ENCODE data around the gene CXADR. TPM values are rescaled to one million over a fixed set of nuclear protein-coding genes. Genes with fewer than 3 reads are reported as not detected.

The CXADR gene
- total and polyA plus RNA-seq, 2 donors = 3.2 to 5.6 TPM

DNA sequence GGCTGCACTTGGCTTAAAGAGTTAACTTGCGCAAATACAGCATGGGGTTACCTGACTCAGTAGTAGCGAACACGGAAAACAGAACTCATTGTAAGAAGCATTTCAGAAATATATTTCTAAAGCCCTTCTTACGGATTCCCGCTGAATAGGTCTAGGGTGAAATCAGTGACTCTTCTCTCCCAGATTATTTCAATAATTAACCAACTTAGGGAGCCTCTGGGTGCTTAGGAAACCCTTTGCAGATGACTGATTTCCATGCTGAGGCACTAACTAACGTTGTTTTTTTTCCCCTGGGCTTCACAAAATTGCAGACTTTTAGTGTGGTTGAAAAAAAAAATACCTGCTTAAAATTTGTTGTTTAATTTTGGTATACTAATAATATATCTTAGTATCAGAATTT lies 59.6 kb downstream of the CXADR start:
- Histone ChIP-seq H3K27ac (ENCODE audit: low read depth in 1 of 2, low read length in 1 of 2) (no peak overlapping the region), H3K9me3 (ENCODE audit: control insufficient read depth in 2 of 2, insufficient read depth in 1 of 2, low read length in 1 of 2) (no peaks in the 10 kb centered on the region), H3K4me3 (ENCODE audit: low read length in 2 of 2) (no peak overlapping the region), H3K4me1 (ENCODE audit: control insufficient read depth in 2 of 2, insufficient read depth in 2 of 2, low read length in 2 of 2) (no peaks in the 10 kb centered on the region), H3K36me3 (ENCODE audit: control insufficient read depth in 2 of 2, insufficient read depth in 2 of 2, low read length in 1 of 2) (no peaks in the 10 kb centered on the region), H3K27me3 (ENCODE audit: control insufficient read depth in 2 of 2, insufficient read depth in 1 of 2, low read length in 1 of 2) (no peaks in the 10 kb centered on the region)
- DNase-seq (ENCODE audit: low read depth in 6 of 9, low spot score in 9 of 9) = no peak
- WGBS = 79% methylated on average over 6 of the region's 6 CpGs

GRCh38 chr21:17575076-17575475 lies 62.2 kb downstream of the CXADR start:
- Histone ChIP-seq H3K36me3 (ENCODE audit: control insufficient read depth in 2 of 2, insufficient read depth in 2 of 2, low read length in 1 of 2) (no peaks in the 10 kb centered on the region), H3K4me1 (ENCODE audit: control insufficient read depth in 2 of 2, insufficient read depth in 2 of 2, low read length in 2 of 2) (no peaks in the 10 kb centered on the region), H3K27me3 (ENCODE audit: control insufficient read depth in 2 of 2, insufficient read depth in 1 of 2, low read length in 1 of 2) (no peaks in the 10 kb centered on the region), H3K9me3 (ENCODE audit: control insufficient read depth in 2 of 2, insufficient read depth in 1 of 2, low read length in 1 of 2) (no peaks in the 10 kb centered on the region), H3K4me3 (ENCODE audit: low read length in 2 of 2) (no peak overlapping the region), H3K27ac (ENCODE audit: low read depth in 1 of 2, low read length in 1 of 2) (no peak overlapping the region)
- WGBS = 94% methylated on average over 5 of the region's 5 CpGs
- DNase-seq (ENCODE audit: low read depth in 6 of 9, low spot score in 9 of 9) = no peak

DNA sequence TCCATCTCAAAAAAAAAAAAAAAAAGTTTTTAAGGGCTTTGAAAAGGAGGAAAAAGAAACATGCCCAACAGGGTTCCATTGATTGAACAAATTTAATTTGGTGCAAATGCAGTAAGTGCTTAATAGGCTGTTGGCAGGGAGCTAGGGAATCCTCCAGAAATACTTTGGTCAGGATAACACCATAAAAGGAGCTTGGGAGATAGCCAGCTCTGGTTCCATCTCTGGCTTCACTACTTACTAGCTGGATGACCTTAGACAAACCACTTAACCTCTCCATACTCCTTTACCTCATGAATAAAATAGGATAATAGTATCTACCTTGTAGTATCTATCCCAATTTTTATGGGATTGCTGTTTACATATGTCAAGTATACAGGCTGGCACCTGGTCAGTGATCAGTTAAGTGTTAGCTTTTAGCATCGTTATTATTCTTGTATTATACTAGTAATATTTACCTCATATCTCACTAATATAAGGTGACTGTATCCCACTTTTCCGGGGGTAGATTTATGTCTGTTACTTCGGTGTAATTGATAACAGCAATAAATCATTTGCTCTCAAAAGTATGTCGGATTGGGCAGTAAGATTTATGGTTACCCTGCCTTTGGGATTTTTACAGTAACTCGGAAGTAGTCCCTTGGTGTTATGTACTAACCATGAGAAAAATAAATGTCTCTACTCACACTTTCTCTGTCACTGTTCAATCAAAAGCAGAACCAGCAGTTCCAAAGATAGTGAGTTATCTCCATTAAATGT lies 63.4 kb downstream of the CXADR start:
- Histone ChIP-seq H3K4me3 (ENCODE audit: low read length in 2 of 2) (no peak overlapping the region), H3K9me3 (ENCODE audit: control insufficient read depth in 2 of 2, insufficient read depth in 1 of 2, low read length in 1 of 2) (no peaks in the 10 kb centered on the region), H3K27ac (ENCODE audit: low read depth in 1 of 2, low read length in 1 of 2) (no peak overlapping the region), H3K4me1 (ENCODE audit: control insufficient read depth in 2 of 2, insufficient read depth in 2 of 2, low read length in 2 of 2) (no peaks in the 10 kb centered on the region), H3K36me3 (ENCODE audit: control insufficient read depth in 2 of 2, insufficient read depth in 2 of 2, low read length in 1 of 2) (no peaks in the 10 kb centered on the region), H3K27me3 (ENCODE audit: control insufficient read depth in 2 of 2, insufficient read depth in 1 of 2, low read length in 1 of 2) (no peaks in the 10 kb centered on the region)
- DNase-seq (ENCODE audit: low read depth in 6 of 9, low spot score in 9 of 9) = no peak
- WGBS = 71% methylated on average over 5 of the region's 5 CpGs

- Histone ChIP-seq H3K27ac (ENCODE audit: low read depth in 1 of 2, low read length in 1 of 2) (no peak overlapping the region), H3K36me3 (ENCODE audit: control insufficient read depth in 2 of 2, insufficient read depth in 2 of 2, low read length in 1 of 2) (no peaks in the 10 kb centered on the region), H3K4me1 (ENCODE audit: control insufficient read depth in 2 of 2, insufficient read depth in 2 of 2, low read length in 2 of 2) (no peaks in the 10 kb centered on the region), H3K9me3 (ENCODE audit: control insufficient read depth in 2 of 2, insufficient read depth in 1 of 2, low read length in 1 of 2) (no peaks in the 10 kb centered on the region), H3K27me3 (ENCODE audit: control insufficient read depth in 2 of 2, insufficient read depth in 1 of 2, low read length in 1 of 2) (no peaks in the 10 kb centered on the region), H3K4me3 (ENCODE audit: low read length in 2 of 2) (no peak overlapping the region)
- whole genome bisulfite sequencing = 97% methylated on average over 1 of the region's 1 CpG
- no peak for DNase-seq (ENCODE audit: low read depth in 6 of 9, low spot score in 9 of 9)
Observed at GRCh38 chr21:17577701-17578100, 64.9 kb downstream of the CXADR start.

DNA sequence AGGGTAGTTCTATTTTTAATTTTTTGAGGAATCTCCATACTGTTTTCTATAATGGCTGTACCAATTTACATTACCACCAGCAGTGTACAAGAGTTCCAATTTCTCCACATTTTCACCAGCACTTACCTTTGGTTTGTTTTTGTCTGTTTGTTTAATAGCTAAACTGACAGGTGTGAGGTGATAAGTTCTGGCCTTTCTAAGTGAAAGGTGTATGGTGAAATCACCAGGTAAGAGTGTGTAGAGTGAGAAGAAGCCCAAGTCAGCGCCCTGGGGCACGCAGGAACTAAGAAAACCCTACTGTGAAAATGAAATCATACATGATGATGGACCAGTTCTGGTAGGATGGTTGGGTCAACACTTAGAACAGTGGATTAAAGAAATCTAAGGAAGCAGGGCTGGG lies 65.3 kb downstream of the CXADR start:
- H3K36me3 ChIP-seq (ENCODE audit: control insufficient read depth in 2 of 2, insufficient read depth in 2 of 2, low read length in 1 of 2) = no peaks in the 10 kb centered on the region
- H3K4me1 ChIP-seq (ENCODE audit: control insufficient read depth in 2 of 2, insufficient read depth in 2 of 2, low read length in 2 of 2) = no peaks in the 10 kb centered on the region
- over 99% methylated on average over 2 of the region's 2 CpGs for WGBS
- no peak overlapping the region for H3K27ac ChIP-seq (ENCODE audit: low read depth in 1 of 2, low read length in 1 of 2)
- DNase-seq (ENCODE audit: low read depth in 6 of 9, low spot score in 9 of 9) = no peak
- no peak overlapping the region for H3K4me3 ChIP-seq (ENCODE audit: low read length in 2 of 2)
- H3K9me3 ChIP-seq (ENCODE audit: control insufficient read depth in 2 of 2, insufficient read depth in 1 of 2, low read length in 1 of 2) = no peaks in the 10 kb centered on the region
- H3K27me3 ChIP-seq (ENCODE audit: control insufficient read depth in 2 of 2, insufficient read depth in 1 of 2, low read length in 1 of 2) = no peaks in the 10 kb centered on the region

GRCh38 chr21:17578876-17579275 lies 66.0 kb downstream of the CXADR start:
- H3K27me3 ChIP-seq (ENCODE audit: control insufficient read depth in 2 of 2, insufficient read depth in 1 of 2, low read length in 1 of 2) = no peaks in the 10 kb centered on the region
- H3K9me3 ChIP-seq (ENCODE audit: control insufficient read depth in 2 of 2, insufficient read depth in 1 of 2, low read length in 1 of 2) = no peaks in the 10 kb centered on the region
- no peak overlapping the region for H3K27ac ChIP-seq (ENCODE audit: low read depth in 1 of 2, low read length in 1 of 2)
- no peak overlapping the region for H3K4me3 ChIP-seq (ENCODE audit: low read length in 2 of 2)
- no peaks in the 10 kb centered on the region for H3K4me1 ChIP-seq (ENCODE audit: control insufficient read depth in 2 of 2, insufficient read depth in 2 of 2, low read length in 2 of 2)
- no peak for DNase-seq (ENCODE audit: low read depth in 6 of 9, low spot score in 9 of 9)
- WGBS = 96% methylated on average over 2 of the region's 2 CpGs
- no peaks in the 10 kb centered on the region for H3K36me3 ChIP-seq (ENCODE audit: control insufficient read depth in 2 of 2, insufficient read depth in 2 of 2, low read length in 1 of 2)

- no peak for DNase-seq (ENCODE audit: low read depth in 6 of 9, low spot score in 9 of 9)
- Histone ChIP-seq H3K27ac (ENCODE audit: low read depth in 1 of 2, low read length in 1 of 2) (no peak overlapping the region), H3K27me3 (ENCODE audit: control insufficient read depth in 2 of 2, insufficient read depth in 1 of 2, low read length in 1 of 2) (no peaks in the 10 kb centered on the region), H3K4me1 (ENCODE audit: control insufficient read depth in 2 of 2, insufficient read depth in 2 of 2, low read length in 2 of 2) (no peaks in the 10 kb centered on the region), H3K9me3 (ENCODE audit: control insufficient read depth in 2 of 2, insufficient read depth in 1 of 2, low read length in 1 of 2) (no peaks in the 10 kb centered on the region), H3K4me3 (ENCODE audit: low read length in 2 of 2) (no peak overlapping the region), H3K36me3 (ENCODE audit: control insufficient read depth in 2 of 2, insufficient read depth in 2 of 2, low read length in 1 of 2) (no peaks in the 10 kb centered on the region)
- 97% methylated on average over 8 of the region's 8 CpGs for WGBS
Observed at GRCh38 chr21:17580319-17580718, 67.5 kb downstream of the CXADR start.

GRCh38 chr21:17583898-17584297 lies 71.1 kb downstream of the CXADR start:
- H3K9me3 ChIP-seq (ENCODE audit: control insufficient read depth in 2 of 2, insufficient read depth in 1 of 2, low read length in 1 of 2) = no peaks in the 10 kb centered on the region
- DNase-seq (ENCODE audit: low read depth in 6 of 9, low spot score in 9 of 9) = no peak
- WGBS = 91% methylated on average over 3 of the region's 3 CpGs
- H3K4me1 ChIP-seq (ENCODE audit: control insufficient read depth in 2 of 2, insufficient read depth in 2 of 2, low read length in 2 of 2) = no peaks in the 10 kb centered on the region
- no peaks in the 10 kb centered on the region for H3K27me3 ChIP-seq (ENCODE audit: control insufficient read depth in 2 of 2, insufficient read depth in 1 of 2, low read length in 1 of 2)
- H3K36me3 ChIP-seq (ENCODE audit: control insufficient read depth in 2 of 2, insufficient read depth in 2 of 2, low read length in 1 of 2) = no peaks in the 10 kb centered on the region
- H3K27ac ChIP-seq (ENCODE audit: low read depth in 1 of 2, low read length in 1 of 2) = no peak overlapping the region
- no peak overlapping the region for H3K4me3 ChIP-seq (ENCODE audit: low read length in 2 of 2)

GRCh38 chr21:17585875-17586450 lies 73.1 kb downstream of the CXADR start:
- H3K4me1 ChIP-seq (ENCODE audit: control insufficient read depth in 2 of 2, insufficient read depth in 2 of 2, low read length in 2 of 2) = no peaks in the 10 kb centered on the region
- H3K36me3 ChIP-seq (ENCODE audit: control insufficient read depth in 2 of 2, insufficient read depth in 2 of 2, low read length in 1 of 2) = peaks cover 0 to 2% of the 10 kb centered on the region in 2 donors
- H3K4me3 ChIP-seq (ENCODE audit: low read length in 2 of 2) = no peak overlapping the region
- no peak overlapping the region for H3K27ac ChIP-seq (ENCODE audit: low read depth in 1 of 2, low read length in 1 of 2)
- no peaks in the 10 kb centered on the region for H3K9me3 ChIP-seq (ENCODE audit: control insufficient read depth in 2 of 2, insufficient read depth in 1 of 2, low read length in 1 of 2)
- peak in 8 of 9 donors; percentile 13 to 61 (median 28) for DNase-seq (ENCODE audit: low read depth in 6 of 9, low spot score in 9 of 9)
- H3K27me3 ChIP-seq (ENCODE audit: control insufficient read depth in 2 of 2, insufficient read depth in 1 of 2, low read length in 1 of 2) = no peaks in the 10 kb centered on the region
- 14% methylated on average over 3 of the region's 3 CpGs for WGBS
